ENCODE results near the gene URB1.

URB1 gene

GRCh38 chr21:32380940-32381339 is 11.9 kb downstream of the URB1 start:
- H3K4me1 ChIP-seq (ENCODE audit: insufficient read depth, low read length, severe bottlenecking), result no peaks in the 10 kb centered on the region
- TF ChIP-seq EZH2 (IDR thresholded peaks at IDR 0.05; ENCODE audit: borderline replicate concordance, low read length) (no peak), CTCF (IDR thresholded peaks at IDR 0.05; ENCODE audit: low read length) (no peak)
- no peak overlapping the region for H3K9ac ChIP-seq (ENCODE audit: low read length)
- no peaks in the 10 kb centered on the region for H3K79me2 ChIP-seq (ENCODE audit: insufficient read depth, low read length)
- H2AFZ ChIP-seq (ENCODE audit: low read length), result no peak overlapping the region
- no peaks in the 10 kb centered on the region for H3K9me3 ChIP-seq (ENCODE audit: low read length)
- H3K36me3 ChIP-seq (ENCODE audit: insufficient read depth, low read length), result peaks cover 95% of the 10 kb centered on the region
- H3K27ac ChIP-seq (ENCODE audit: low read depth, low read length, poor library complexity, severe bottlenecking), result no peak overlapping the region
- H3K27me3 ChIP-seq (ENCODE audit: insufficient read depth, low read length), result no peaks in the 10 kb centered on the region
- no peaks in the 10 kb centered on the region for H3K9me2 ChIP-seq (ENCODE audit: low read depth, low read length)
- H3K4me3 ChIP-seq (ENCODE audit: low read depth, low read length, poor library complexity, severe bottlenecking), result no peak overlapping the region
- H4K20me1 ChIP-seq (ENCODE audit: insufficient read depth, low read length), result no peaks in the 10 kb centered on the region
- H3K4me2 ChIP-seq (ENCODE audit: low read length), result no peak overlapping the region
- no peaks in the 10 kb centered on the region for H3F3A ChIP-seq (ENCODE audit: insufficient read depth, low read length)

DNA sequence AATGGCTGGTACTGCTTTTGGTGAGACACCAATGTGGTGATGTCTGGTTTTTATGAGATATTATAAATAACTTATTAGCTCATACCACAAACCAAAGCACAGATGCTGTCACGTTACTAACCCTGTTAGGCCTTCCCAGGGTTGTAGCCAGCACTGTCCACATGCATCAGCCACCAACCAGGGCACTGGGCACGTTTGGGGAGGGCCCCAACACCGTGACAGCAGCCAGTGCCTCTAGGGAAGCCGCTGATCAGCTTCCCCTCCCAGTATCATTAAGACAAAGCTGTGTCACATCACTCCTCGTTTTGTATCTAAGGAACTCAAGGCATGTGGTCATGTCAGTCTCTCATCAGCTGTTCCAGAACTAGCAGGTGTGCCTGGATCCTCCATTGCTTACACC is 13.9 kb downstream of the URB1 start:
- no peak overlapping the region for H2AFZ ChIP-seq (ENCODE audit: low read length)
- H3F3A ChIP-seq (ENCODE audit: insufficient read depth, low read length), result no peaks in the 10 kb centered on the region
- no peaks in the 10 kb centered on the region for H3K4me1 ChIP-seq (ENCODE audit: insufficient read depth, low read length, severe bottlenecking)
- no peak overlapping the region for H3K4me2 ChIP-seq (ENCODE audit: low read length)
- H4K20me1 ChIP-seq (ENCODE audit: insufficient read depth, low read length), result no peaks in the 10 kb centered on the region
- no peak overlapping the region for H3K27ac ChIP-seq (ENCODE audit: low read depth, low read length, poor library complexity, severe bottlenecking)
- H3K36me3 ChIP-seq (ENCODE audit: insufficient read depth, low read length), result peaks cover 97% of the 10 kb centered on the region
- H3K27me3 ChIP-seq (ENCODE audit: insufficient read depth, low read length), result no peaks in the 10 kb centered on the region
- no peaks in the 10 kb centered on the region for H3K9me3 ChIP-seq (ENCODE audit: low read length)
- no peaks in the 10 kb centered on the region for H3K9me2 ChIP-seq (ENCODE audit: low read depth, low read length)
- H3K4me3 ChIP-seq (ENCODE audit: low read depth, low read length, poor library complexity, severe bottlenecking), result no peak overlapping the region
- H3K79me2 ChIP-seq (ENCODE audit: insufficient read depth, low read length), result no peaks in the 10 kb centered on the region
- H3K9ac ChIP-seq (ENCODE audit: low read length), result no peak overlapping the region
- TF ChIP-seq CTCF (IDR thresholded peaks at IDR 0.05; ENCODE audit: low read length) (no peak), EZH2 (IDR thresholded peaks at IDR 0.05; ENCODE audit: borderline replicate concordance, low read length) (no peak)

DNA sequence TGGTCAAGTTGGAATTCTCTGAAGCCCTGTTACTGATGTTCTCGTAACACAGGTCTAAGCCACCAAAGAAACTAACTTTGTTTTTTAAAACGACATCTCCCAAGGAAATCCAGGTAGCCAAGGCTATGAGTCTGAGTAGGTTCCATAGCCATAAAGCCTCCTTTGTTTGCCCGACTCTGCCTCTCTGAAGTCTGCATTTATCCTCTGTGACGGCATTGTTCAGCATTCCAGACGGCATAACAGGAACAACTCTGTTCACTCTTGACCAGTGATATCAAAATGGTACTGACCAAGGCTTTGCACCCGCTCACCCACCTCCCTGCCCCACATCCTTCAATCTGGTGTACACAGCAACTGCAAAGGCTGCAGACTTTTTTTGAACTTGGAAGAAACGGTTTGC is 14.8 kb downstream of the URB1 start:
- H2AFZ ChIP-seq (ENCODE audit: low read length), result no peak overlapping the region
- H4K20me1 ChIP-seq (ENCODE audit: insufficient read depth, low read length), result no peaks in the 10 kb centered on the region
- TF ChIP-seq EZH2 (IDR thresholded peaks at IDR 0.05; ENCODE audit: borderline replicate concordance, low read length), result no peak
- TF ChIP-seq CTCF (IDR thresholded peaks at IDR 0.05; ENCODE audit: low read length), result no peak
- no peaks in the 10 kb centered on the region for H3K9me2 ChIP-seq (ENCODE audit: low read depth, low read length)
- H3K4me1 ChIP-seq (ENCODE audit: insufficient read depth, low read length, severe bottlenecking), result no peaks in the 10 kb centered on the region
- no peak overlapping the region for H3K9ac ChIP-seq (ENCODE audit: low read length)
- H3K79me2 ChIP-seq (ENCODE audit: insufficient read depth, low read length), result no peaks in the 10 kb centered on the region
- no peak overlapping the region for H3K27ac ChIP-seq (ENCODE audit: low read depth, low read length, poor library complexity, severe bottlenecking)
- H3K27me3 ChIP-seq (ENCODE audit: insufficient read depth, low read length), result no peaks in the 10 kb centered on the region
- H3K4me2 ChIP-seq (ENCODE audit: low read length), result no peak overlapping the region
- no peaks in the 10 kb centered on the region for H3K9me3 ChIP-seq (ENCODE audit: low read length)
- no peak overlapping the region for H3K4me3 ChIP-seq (ENCODE audit: low read depth, low read length, poor library complexity, severe bottlenecking)
- no peaks in the 10 kb centered on the region for H3F3A ChIP-seq (ENCODE audit: insufficient read depth, low read length)
- H3K36me3 ChIP-seq (ENCODE audit: insufficient read depth, low read length), result peaks cover 97% of the 10 kb centered on the region
